HCT116 (cell line): ENCODE measurements around the gene BTD.

Source experiments
- CEBPB ChIP-seq: IDR thresholded peaks from 2 replicates; pipeline ENCODE4 v1.6.1; 2012; ENCODE audit warnings: low read depth
- CTCF ChIP-seq, 3 experiments: fragments of 200-600 bp in 1 of 3; sonication (generic) in 1 of 3; IDR thresholded peaks in 2 of 3; conservative IDR thresholded peaks in 1 of 3; 2 replicates each; pipeline ENCODE4 v1.5.1; 2012 to 2017; ENCODE audit warnings: low read depth in 2 of 3, low read length in 2 of 3, antibody characterized with exemption in 1 of 3, borderline replicate concordance in 1 of 3, control low read depth in 1 of 3, mild to moderate bottlenecking in 1 of 3, mixed read lengths in 1 of 3, mixed run types in 1 of 3, moderate library complexity in 1 of 3; ENCODE audit not compliant: insufficient read depth in 1 of 3
- POLR2A ChIP-seq: IDR thresholded peaks from 2 replicates; pipeline ENCODE4 v1.7.0; 2011; ENCODE audit warnings: borderline replicate concordance; ENCODE audit not compliant: insufficient read depth, insufficient read length; ENCODE audit errors: extremely low read depth
- POLR2AphosphoS5 ChIP-seq: IDR thresholded peaks from 2 replicates; pipeline ENCODE4 v1.6.1; 2011; ENCODE audit warnings: mild to moderate bottlenecking, low read depth, low read length, moderate library complexity
- RAD21 ChIP-seq: IDR thresholded peaks from 2 replicates; pipeline ENCODE4 v1.6.1; 2012; ENCODE audit warnings: low read depth, mild to moderate bottlenecking
- SP1 ChIP-seq: IDR thresholded peaks from 2 replicates; pipeline ENCODE4 v1.6.1; 2012; ENCODE audit warnings: low read depth
- YY1 ChIP-seq: IDR thresholded peaks from 2 replicates; pipeline ENCODE4 v1.6.1; 2011; ENCODE audit warnings: low read length, low read depth, moderate library complexity, mild to moderate bottlenecking; ENCODE audit not compliant: insufficient replicate concordance; ENCODE audit errors: extremely low read depth
- ZNF274 ChIP-seq: fragments of 200-500 bp; sonication (Bioruptor generic); IDR thresholded peaks from 2 replicates; pipeline ENCODE4 v1.6.1; 2014; ENCODE audit warnings: mild to moderate bottlenecking, low read depth, low read length, inconsistent platforms

GRCh38 chr3:15673536-15673935 is 72.0 kb downstream of the BTD start:
- TF ChIP-seq CTCF (IDR thresholded peaks at IDR 0.05 in 2 of 3, conservative IDR thresholded peaks at IDR 0.05 in 1 of 3; ENCODE audit: borderline replicate concordance in 1 of 3, insufficient read depth in 1 of 3, low read depth in 2 of 3, low read length in 2 of 3) (no peak), POLR2A (no peak), YY1 (no peak), RAD21 (no peak), ZNF274 (no peak), CEBPB (no peak), SP1 (no peak), POLR2AphosphoS5 (no peak)
